ENCODE data around the gene PRDM1.
A peak's percentile ranks its signal among the peaks of the same experiment; 100 is the strongest.

PRDM1 gene

GRCh38 chr6:106098383-106099234 is 12.5 kb downstream of the PRDM1 start:
- no peak for DNase-seq

- no peak for DNase-seq
These were observed 13.1 kb downstream of the PRDM1 start for GRCh38 chr6:106099235-106099537.

- no peak for DNase-seq
These were observed 14.6 kb downstream of the PRDM1 start for GRCh38 chr6:106100755-106101154.

- DNase-seq, result no peak
These were observed 15.3 kb downstream of the PRDM1 start for GRCh38 chr6:106101466-106101865.

- no peak for DNase-seq
These were observed 15.9 kb downstream of the PRDM1 start for GRCh38 chr6:106102034-106102433.

- DNase-seq, result no peak
These were observed 17.0 kb downstream of the PRDM1 start for GRCh38 chr6:106102967-106103727.

- DNase-seq, result no peak
These were observed 17.6 kb downstream of the PRDM1 start for GRCh38 chr6:106103728-106104109.

- DNase-seq, result no peak
These were observed 18.3 kb downstream of the PRDM1 start for GRCh38 chr6:106104476-106104875.

- DNase-seq, result no peak
These were observed 18.8 kb downstream of the PRDM1 start for GRCh38 chr6:106104941-106105340.

GRCh38 chr6:106105493-106105892 is 19.4 kb downstream of the PRDM1 start:
- no peak for DNase-seq

- no peak for DNase-seq
These were observed 20.3 kb downstream of the PRDM1 start for GRCh38 chr6:106106276-106107042.

GRCh38 chr6:106107043-106107613 is 21.0 kb downstream of the PRDM1 start:
- DNase-seq, result peak in 1 of 2 donors; percentile 35

GRCh38 chr6:106108129-106108528 is 22.0 kb downstream of the PRDM1 start:
- no peak for DNase-seq

- DNase-seq, result no peak
These were observed 22.9 kb downstream of the PRDM1 start for GRCh38 chr6:106109029-106109428.

GRCh38 chr6:106110164-106110826 is 24.2 kb downstream of the PRDM1 start:
- no peak for DNase-seq

GRCh38 chr6:106112433-106112832 is 26.3 kb downstream of the PRDM1 start:
- no peak for DNase-seq

GRCh38 chr6:106113256-106113959 is 27.3 kb downstream of the PRDM1 start:
- DNase-seq, result no peak

GRCh38 chr6:106114492-106114891 is 28.4 kb downstream of the PRDM1 start:
- no peak for DNase-seq

GRCh38 chr6:106115286-106115685 is 29.1 kb downstream of the PRDM1 start:
- DNase-seq, result no peak

- no peak for DNase-seq
These were observed 30.1 kb downstream of the PRDM1 start for GRCh38 chr6:106116125-106116832.

GRCh38 chr6:106117579-106117978 is 31.4 kb downstream of the PRDM1 start:
- peak; percentile 33 to 40 for DNase-seq

Measured in inflammatory macrophage treated with lipopolysaccharide for 1 hour (primary cell).